ENCODE measurements around the gene SLC25A23. TPM values are rescaled to one million over a fixed set of nuclear protein-coding genes. Genes with fewer than 3 reads are reported as not detected.

Gene SLC25A23
- total and polyA plus RNA-seq, 9 of the 15 experiments (the other 6 are each of a cell fraction or from before 2014, with no cell fraction given): 6.1 to 72.0 (median 26.6) TPM

DNA sequence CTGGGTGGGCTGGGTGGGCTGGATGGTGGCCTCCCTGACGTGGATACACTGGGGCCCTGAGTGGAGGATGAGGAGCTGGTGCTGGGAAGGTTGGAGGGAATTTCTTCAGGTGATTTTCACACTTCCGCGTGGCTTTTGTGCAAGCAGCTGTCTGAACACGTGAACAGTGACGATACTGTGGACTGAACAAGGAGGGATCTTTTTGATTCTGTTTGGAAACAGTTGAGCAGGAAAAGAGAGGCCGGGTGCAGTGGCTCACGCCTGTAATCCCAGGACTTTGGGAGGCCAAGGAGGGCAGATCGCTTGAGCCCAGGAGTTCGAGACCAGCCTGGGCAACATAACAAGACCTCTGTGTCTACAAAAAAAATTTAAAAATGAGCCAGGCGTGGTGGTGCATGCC lies 57.5 kb downstream of the SLC25A23 start:
- TF ChIP-seq FOS (IDR thresholded peaks at IDR 0.05; ENCODE audit: extremely low read depth, insufficient read length) (no peak), SMARCA5 (IDR thresholded peaks at IDR 0.05) (no peak), ZHX1 (conservative IDR thresholded peaks at IDR 0.05; ENCODE audit: low read length) (no peak), ZNF561 (CRISPR knock-in tag; conservative IDR thresholded peaks at IDR 0.05) (no peak), SLC30A9 (CRISPR knock-in tag; IDR thresholded peaks at IDR 0.05) (no peak), STAT5B (CRISPR knock-in tag; IDR thresholded peaks at IDR 0.05) (no peak), GTF2A2 (tag; IDR thresholded peaks at IDR 0.05) (no peak), HMG20B (CRISPR knock-in tag; IDR thresholded peaks at IDR 0.05) (no peak), SMAD2 (IDR thresholded peaks at IDR 0.05; ENCODE audit: low read depth, low read length) (no peak), TRIM24 (IDR thresholded peaks at IDR 0.05) (no peak)
- TF ChIP-seq, protein P1, sequence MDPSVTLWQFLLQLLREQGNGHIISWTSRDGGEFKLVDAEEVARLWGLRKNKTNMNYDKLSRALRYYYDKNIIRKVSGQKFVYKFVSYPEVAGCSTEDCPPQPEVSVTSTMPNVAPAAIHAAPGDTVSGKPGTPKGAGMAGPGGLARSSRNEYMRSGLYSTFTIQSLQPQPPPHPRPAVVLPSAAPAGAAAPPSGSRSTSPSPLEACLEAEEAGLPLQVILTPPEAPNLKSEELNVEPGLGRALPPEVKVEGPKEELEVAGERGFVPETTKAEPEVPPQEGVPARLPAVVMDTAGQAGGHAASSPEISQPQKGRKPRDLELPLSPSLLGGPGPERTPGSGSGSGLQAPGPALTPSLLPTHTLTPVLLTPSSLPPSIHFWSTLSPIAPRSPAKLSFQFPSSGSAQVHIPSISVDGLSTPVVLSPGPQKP (CRISPR knock-in tag; IDR thresholded peaks at IDR 0.05): no peak
- no peaks in the 10 kb centered on the region for H3K36me3 ChIP-seq (ENCODE audit: control insufficient read depth, insufficient read depth, low read length)
- no TSS peak for BruUV-seq (replicated peaks)
- ChIA-PET POLR2A (interaction anchor here (0.8 kb wide), 1 partner anchor 1680 kb away, joined by 3 read pairs; no protein-coding TSS in a partner anchor), CTCF (ENCODE audit: low intra/inter-chr PET ratio) (no interaction called here)
- H3K9ac ChIP-seq (ENCODE audit: insufficient read depth in 1 of 2, low read depth in 2 of 2, low read length in 2 of 2): no peak overlapping the region
- FAIRE-seq (no peak), ATAC-seq (no peak), DNase-seq (ENCODE audit: extremely low read depth in 1 of 4, low spot score in 3 of 4) (no peak)
- in situ Hi-C loops (cut with MboI): no loop called here
- H3K27me3 ChIP-seq (ENCODE audit: control insufficient read depth in 2 of 2, insufficient read depth in 2 of 2, low read length in 2 of 2): no peaks in the 10 kb centered on the region
- H3K79me2 ChIP-seq (ENCODE audit: control insufficient read depth, insufficient read depth, low read length): no peaks in the 10 kb centered on the region
- 51% methylated on average over 6 of the region's 10 CpGs for WGBS (ENCODE audit: insufficient coverage, low coverage, missing lambda C conversion rate)
- no peak overlapping the region for H3K27ac ChIP-seq (ENCODE audit: extremely low read depth, low read depth, low read length)
- H3K9me1 ChIP-seq (ENCODE audit: control insufficient read depth, insufficient read depth, low read length): no peaks in the 10 kb centered on the region
- H3K4me2 ChIP-seq (ENCODE audit: insufficient read depth, low read length): no peak overlapping the region
- intact Hi-C loops (cut with micrococcal nuclease): no loop called here
- H3K9me3 ChIP-seq (replicated peaks; ENCODE audit: control insufficient read depth, insufficient read depth, low read depth, low read length): no peaks in the 10 kb centered on the region
- peaks cover 0 to 7% of the 10 kb centered on the region in 2 experiments; a peak in 2 of 5 replicates for H3K4me1 ChIP-seq (replicated peaks in 1 of 2; ENCODE audit: control insufficient read depth in 2 of 2, insufficient read depth in 2 of 2, low read length in 2 of 2)
- no peak overlapping the region for H3K4me3 ChIP-seq
- H2AFZ ChIP-seq (ENCODE audit: low read depth, low read length): peak overlapping the region; percentile 65; the same call in 1 of the 2 replicates
- H4K20me1 ChIP-seq (replicated peaks; ENCODE audit: control insufficient read depth, insufficient read depth, low read length): no peaks in the 10 kb centered on the region

All from K562 (cell line).